ENCODE measurements around the gene ALAS1. TPM values are rescaled to one million over a fixed set of nuclear protein-coding genes. Genes with fewer than 3 reads are reported as not detected.

The ALAS1 gene
- total and polyA plus RNA-seq, 2 of the 13 experiments (the other 11 are each of a cell fraction or from before 2014, with no cell fraction given), result 36.0 to 43.2 TPM

- Histone ChIP-seq H3K4me2 (ENCODE audit: low read depth, low read length) (no peak overlapping the region), H3K27me3 (ENCODE audit: control insufficient read depth in 1 of 2, insufficient read depth in 2 of 2, low read length in 2 of 2) (no peaks in the 10 kb centered on the region), H4K20me1 (ENCODE audit: insufficient read depth, low read length) (no peaks in the 10 kb centered on the region), H3K36me3 (replicated peaks in 1 of 2; ENCODE audit: control insufficient read depth in 1 of 2, insufficient read depth in 2 of 2, low read length in 2 of 2) (no peaks in the 10 kb centered on the region), H3K79me2 (ENCODE audit: insufficient read depth, low read length) (peaks cover 6% of the 10 kb centered on the region), H3K27ac (ENCODE audit: extremely low read length, insufficient read depth, low read length) (no peak overlapping the region), H3K9me3 (ENCODE audit: low read length) (no peaks in the 10 kb centered on the region), H3K9ac (ENCODE audit: insufficient read depth, low read depth, low read length) (no peak overlapping the region), H3K4me1 (ENCODE audit: insufficient read depth, low read length) (peaks cover 36% of the 10 kb centered on the region), H2AFZ (ENCODE audit: low read length) (no peak overlapping the region), H3K4me3 (replicated peaks in 1 of 3; ENCODE audit: insufficient read depth in 1 of 3, low read depth in 2 of 3, low read length in 3 of 3) (no peak overlapping the region)
- TF ChIP-seq E2F5 (CRISPR knock-in tag; conservative IDR thresholded peaks at IDR 0.05) (no peak), ZSCAN5A (CRISPR knock-in tag; IDR thresholded peaks at IDR 0.05; ENCODE audit: borderline replicate concordance) (no peak), ZBTB26 (CRISPR knock-in tag; IDR thresholded peaks at IDR 0.05; ENCODE audit: borderline replicate concordance) (no peak), KDM5A (IDR thresholded peaks at IDR 0.05; ENCODE audit: borderline replicate concordance, low read length) (no peak), HCFC1 (IDR thresholded peaks at IDR 0.05; ENCODE audit: low read depth, low read length) (no peak), ETS1 (CRISPR knock-in tag; IDR thresholded peaks at IDR 0.05) (no peak), PITX1 (CRISPR knock-in tag; IDR thresholded peaks at IDR 0.05) (no peak), IKZF1 (IDR thresholded peaks at IDR 0.05) (no peak), AHR (CRISPR knock-in tag; IDR thresholded peaks at IDR 0.05) (no peak), FOXO4 (CRISPR knock-in tag; conservative IDR thresholded peaks at IDR 0.05) (no peak), PTBP1 (IDR thresholded peaks at IDR 0.05; ENCODE audit: low read depth, low read length, poor library complexity, severe bottlenecking) (no peak), SATB2 (CRISPR knock-in tag; IDR thresholded peaks at IDR 0.05) (no peak), MXD1 (CRISPR knock-in tag; IDR thresholded peaks at IDR 0.05) (no peak), IRF2 (CRISPR knock-in tag; IDR thresholded peaks at IDR 0.05) (no peak), ZNF281 (CRISPR knock-in tag; IDR thresholded peaks at IDR 0.05; ENCODE audit: borderline replicate concordance) (no peak), ZFP41 (CRISPR knock-in tag; IDR thresholded peaks at IDR 0.05; ENCODE audit: borderline replicate concordance) (no peak)
- no peak for FAIRE-seq
- whole genome bisulfite sequencing (ENCODE audit: low lambda C conversion rate), result 78% methylated on average over 4 of the region's 4 CpGs
- no peak for DNase-seq (ENCODE audit: low spot score)
- intact Hi-C loops (cut with micrococcal nuclease; ENCODE audit: unreplicated experiment) (loop anchor here (2.0 kb wide), 1 partner anchor 55 kb away; no protein-coding TSS in a partner anchor), in situ Hi-C loops (cut with HindIII; ENCODE audit: extremely low pct_ligation_motif_present, low pct_unique_long_range_greater_than_20kb) (no loop called here)
- ChIA-PET POLR2A (interaction anchor here (0.6 to 2.7 kb wide), 4 partner anchors 15 to 160 kb away, joined by 3 to 30 read pairs (median 14); partner anchors contain the start of gene RPL29), CTCF (ENCODE audit: low intra/inter-chr PET ratio, low total read pairs) (no interaction called here)
- BruUV-seq (replicated peaks), result no TSS peak
- no peak for ATAC-seq
Measured at GRCh38 chr3:52155912-52156311, 42.0 kb upstream of the ALAS1 start.

Data from HepG2 (cell line).